ENCODE data around the gene CMIP. TPM values are rescaled to one million over a fixed set of nuclear protein-coding genes. Genes with fewer than 3 reads are reported as not detected.

CMIP gene
- total RNA-seq, 1 experiment from 2014 or later = 68.0 TPM

DNA sequence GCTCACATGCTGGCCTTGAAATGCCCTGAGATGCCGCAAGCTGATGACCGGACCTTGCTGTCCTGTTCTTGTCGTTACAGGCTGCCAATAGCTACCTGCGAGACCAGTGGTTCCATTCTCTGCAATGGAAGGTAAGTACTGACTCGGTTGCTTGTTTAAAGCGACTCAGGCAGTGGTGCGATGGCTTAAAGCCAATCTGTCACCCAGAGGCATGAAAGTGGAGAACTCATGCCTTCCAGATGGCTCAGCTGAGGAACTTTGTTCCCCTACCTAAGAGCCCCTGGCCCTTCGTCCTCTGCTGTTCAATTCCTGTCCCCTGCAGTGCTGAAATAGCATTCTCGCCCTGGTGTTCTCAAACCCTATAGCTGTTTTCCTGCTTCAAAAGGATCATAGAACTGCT, 176.2 kb downstream of the CMIP start:
- no peaks in the 10 kb centered on the region for H3K4me1 Mint-ChIP-seq (ENCODE audit: low read depth, unreplicated experiment)
- no peak overlapping the region for H3K4me3 ChIP-seq (ENCODE audit: low read depth, low read length)
- H3K36me3 Mint-ChIP-seq (ENCODE audit: insufficient read depth, unreplicated experiment) = peaks cover 13% of the 10 kb centered on the region
- H3K4me3 Mint-ChIP-seq (ENCODE audit: unreplicated experiment) = no peak overlapping the region
- H3K27me3 ChIP-seq (replicated peaks; ENCODE audit: control insufficient read depth, insufficient read depth, low read length) = no peaks in the 10 kb centered on the region
- no peaks in the 10 kb centered on the region for H3K9me3 Mint-ChIP-seq (ENCODE audit: unreplicated experiment)
- ChIA-PET POLR2A (interaction anchor here (0.6 kb wide), 1 partner anchor 315 kb away, joined by 3 read pairs; no protein-coding TSS in a partner anchor), CTCF (interaction anchor here (2.9 kb wide), 1 partner anchor 76 kb away, joined by 10 read pairs; no protein-coding TSS in a partner anchor)
- no peak for DNase-seq
- intact Hi-C loops (cut with micrococcal nuclease; ENCODE audit: unreplicated experiment) = no loop called here
- no TSS peak for BruUV-seq (replicated peaks)
- H3K27me3 Mint-ChIP-seq (ENCODE audit: insufficient read depth, unreplicated experiment) = no peaks in the 10 kb centered on the region
- H3K36me3 ChIP-seq (ENCODE audit: control insufficient read depth, insufficient read depth, low read length) = peaks cover 6% of the 10 kb centered on the region
- TF ChIP-seq, protein P1, sequence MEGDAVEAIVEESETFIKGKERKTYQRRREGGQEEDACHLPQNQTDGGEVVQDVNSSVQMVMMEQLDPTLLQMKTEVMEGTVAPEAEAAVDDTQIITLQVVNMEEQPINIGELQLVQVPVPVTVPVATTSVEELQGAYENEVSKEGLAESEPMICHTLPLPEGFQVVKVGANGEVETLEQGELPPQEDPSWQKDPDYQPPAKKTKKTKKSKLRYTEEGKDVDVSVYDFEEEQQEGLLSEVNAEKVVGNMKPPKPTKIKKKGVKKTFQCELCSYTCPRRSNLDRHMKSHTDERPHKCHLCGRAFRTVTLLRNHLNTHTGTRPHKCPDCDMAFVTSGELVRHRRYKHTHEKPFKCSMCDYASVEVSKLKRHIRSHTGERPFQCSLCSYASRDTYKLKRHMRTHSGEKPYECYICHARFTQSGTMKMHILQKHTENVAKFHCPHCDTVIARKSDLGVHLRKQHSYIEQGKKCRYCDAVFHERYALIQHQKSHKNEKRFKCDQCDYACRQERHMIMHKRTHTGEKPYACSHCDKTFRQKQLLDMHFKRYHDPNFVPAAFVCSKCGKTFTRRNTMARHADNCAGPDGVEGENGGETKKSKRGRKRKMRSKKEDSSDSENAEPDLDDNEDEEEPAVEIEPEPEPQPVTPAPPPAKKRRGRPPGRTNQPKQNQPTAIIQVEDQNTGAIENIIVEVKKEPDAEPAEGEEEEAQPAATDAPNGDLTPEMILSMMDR (IDR thresholded peaks at IDR 0.05; ENCODE audit: insufficient read depth in 1 of 2, low read depth in 1 of 2, low read length in 1 of 2, severe bottlenecking in 1 of 2, unreplicated experiment in 1 of 2) = no peak
- no peaks in the 10 kb centered on the region for H3K9me3 ChIP-seq
- no peaks in the 10 kb centered on the region for H3K4me1 ChIP-seq
- peak overlapping the region; percentile 7 for H3K27ac Mint-ChIP-seq (ENCODE audit: unreplicated experiment)

DNA sequence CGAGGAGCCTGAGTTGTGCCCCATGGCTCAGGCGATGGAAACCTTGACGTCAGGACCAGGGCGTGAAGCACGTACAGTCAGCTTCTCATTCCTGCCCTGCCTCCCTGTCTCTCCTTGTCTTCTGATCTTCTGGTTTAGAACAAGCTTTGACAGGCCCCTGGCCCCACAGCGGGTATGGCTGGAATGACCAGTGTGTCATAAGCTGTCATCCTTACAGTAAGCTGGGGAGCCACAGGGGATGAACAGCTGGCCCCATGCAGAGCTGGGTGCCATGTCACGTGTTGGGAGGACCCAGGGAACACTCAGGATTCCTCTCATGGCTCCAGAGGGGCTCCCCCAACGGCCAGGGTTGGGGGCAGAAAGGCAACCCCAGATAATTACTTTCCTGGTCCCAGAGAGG, 176.9 kb downstream of the CMIP start:
- no peaks in the 10 kb centered on the region for H3K4me1 ChIP-seq
- Mint-ChIP-seq H3K9me3 (ENCODE audit: unreplicated experiment) (no peaks in the 10 kb centered on the region), H3K4me3 (ENCODE audit: unreplicated experiment) (no peak overlapping the region), H3K4me1 (ENCODE audit: low read depth, unreplicated experiment) (no peaks in the 10 kb centered on the region), H3K27ac (ENCODE audit: unreplicated experiment) (peak overlapping the region; percentile 7), H3K27me3 (ENCODE audit: insufficient read depth, unreplicated experiment) (no peaks in the 10 kb centered on the region), H3K36me3 (ENCODE audit: insufficient read depth, unreplicated experiment) (peaks cover 13% of the 10 kb centered on the region)
- DNase-seq = no peak
- TF ChIP-seq, protein P1 (IDR thresholded peaks at IDR 0.05; ENCODE audit: insufficient read depth in 1 of 2, low read depth in 1 of 2, low read length in 1 of 2, severe bottlenecking in 1 of 2, unreplicated experiment in 1 of 2) = no peak
- peaks cover 6% of the 10 kb centered on the region for H3K36me3 ChIP-seq (ENCODE audit: control insufficient read depth, insufficient read depth, low read length)
- H3K9me3 ChIP-seq = no peaks in the 10 kb centered on the region
- no peak overlapping the region for H3K4me3 ChIP-seq (ENCODE audit: low read depth, low read length)
- CTCF ChIA-PET = interaction anchor here (2.9 kb wide), 1 partner anchor 76 kb away, joined by 10 read pairs; no protein-coding TSS in a partner anchor
- no TSS peak for BruUV-seq (replicated peaks)
- intact Hi-C loops (cut with micrococcal nuclease; ENCODE audit: unreplicated experiment) = no loop called here
- POLR2A ChIA-PET = no interaction called here
- no peaks in the 10 kb centered on the region for H3K27me3 ChIP-seq (replicated peaks; ENCODE audit: control insufficient read depth, insufficient read depth, low read length)

DNA sequence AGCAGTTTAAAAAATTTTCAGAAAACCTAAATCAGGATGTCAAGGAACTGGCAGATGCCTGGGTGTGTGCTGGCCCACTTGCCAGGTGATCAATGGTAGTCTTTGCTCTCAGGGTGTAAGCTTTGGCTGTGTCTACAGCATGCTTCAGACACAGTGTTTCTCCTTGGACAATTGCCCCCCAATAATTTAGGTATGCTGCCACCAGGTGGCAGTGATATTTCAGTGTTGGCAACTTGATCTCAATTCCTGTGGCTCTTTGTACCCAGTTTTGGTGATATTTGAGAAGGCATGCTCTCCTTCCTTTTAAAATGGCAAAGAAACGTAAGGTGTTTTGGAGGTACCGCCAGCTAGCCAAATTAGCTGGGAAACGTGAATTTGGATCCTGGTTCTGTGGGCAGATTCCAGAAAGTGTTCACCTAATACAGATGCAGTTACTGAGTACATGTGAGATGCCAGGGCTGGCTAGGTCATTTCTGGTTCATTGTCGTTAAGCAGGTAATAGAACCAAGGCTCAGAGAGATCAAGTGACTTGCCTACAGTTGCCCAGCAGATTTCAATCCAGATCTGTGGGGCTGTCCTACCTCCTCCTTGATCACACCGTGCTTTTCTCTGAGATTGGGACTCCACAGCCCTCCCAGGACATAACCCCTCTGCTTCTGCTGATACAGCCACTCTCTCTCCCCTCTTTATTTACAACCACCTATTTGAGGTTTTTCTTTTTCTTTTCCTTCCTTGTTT, 178.9 kb downstream of the CMIP start:
- Histone ChIP-seq H3K4me3 (ENCODE audit: low read depth, low read length) (no peak overlapping the region), H3K27me3 (replicated peaks; ENCODE audit: control insufficient read depth, insufficient read depth, low read length) (no peaks in the 10 kb centered on the region), H3K36me3 (ENCODE audit: control insufficient read depth, insufficient read depth, low read length) (0 out of 2 replicates have a peak, but pooled peaks cover 2% of the 10 kb centered on the region), H3K9me3 (no peaks in the 10 kb centered on the region), H3K4me1 (no peaks in the 10 kb centered on the region)
- no peak overlapping the region for H3K27ac Mint-ChIP-seq (ENCODE audit: unreplicated experiment)
- peak in 1 of 2 experiments; percentile 54 for DNase-seq
- TF ChIP-seq, protein P1 (IDR thresholded peaks at IDR 0.05; ENCODE audit: insufficient read depth in 1 of 2, low read depth in 1 of 2, low read length in 1 of 2, severe bottlenecking in 1 of 2, unreplicated experiment in 1 of 2) = peak; percentile 57 to 64
- no peak overlapping the region for H3K4me3 Mint-ChIP-seq (ENCODE audit: unreplicated experiment)
- H3K4me1 Mint-ChIP-seq (ENCODE audit: low read depth, unreplicated experiment) = no peaks in the 10 kb centered on the region
- H3K9me3 Mint-ChIP-seq (ENCODE audit: unreplicated experiment) = no peaks in the 10 kb centered on the region
- no peaks in the 10 kb centered on the region for H3K27me3 Mint-ChIP-seq (ENCODE audit: insufficient read depth, unreplicated experiment)
- CTCF ChIA-PET = interaction anchor here (0.6 to 2.9 kb wide), 4 partner anchors 74 to 419 kb away, joined by 3 to 10 read pairs (median 4); no protein-coding TSS in a partner anchor
- peaks cover 13% of the 10 kb centered on the region for H3K36me3 Mint-ChIP-seq (ENCODE audit: insufficient read depth, unreplicated experiment)
- no TSS peak for BruUV-seq (replicated peaks)
- intact Hi-C loops (cut with micrococcal nuclease; ENCODE audit: unreplicated experiment) = loop anchor here (1.0 kb wide), 4 partner anchors 74 to 220 kb away; no protein-coding TSS in a partner anchor
- POLR2A ChIA-PET = no interaction called here
